Activated CD8-positive, alpha-beta memory T cell treated with anti-CD3 and anti-CD28 coated beads for 36 hours (primary cell): Measurements from ENCODE around the gene ZSCAN5A. TPM values are rescaled to one million over a fixed set of nuclear protein-coding genes. Genes with fewer than 3 reads are reported as not detected.
"Not testable (repeated sequence)": the region's sequence is repeated elsewhere in the genome, so short reads cannot be mapped to it uniquely, and the experiment has no call there.

Source experiments
- CTCF ChIA-PET: fragments of 350-600 bp; sonication (Branson Sonifier 250); formaldehyde crosslinking; loops from one replicate; lab custom pipeline; 2021; ENCODE audit warnings: antibody characterized with exemption; lab: Charles Lee
- POLR2A ChIA-PET: fragments of 350-600 bp; sonication (Branson Sonifier 250); formaldehyde crosslinking; loops from one replicate; lab custom pipeline; 2021; ENCODE audit warnings: antibody characterized with exemption; lab: Charles Lee
- total RNA-seq, 2 experiments: library from RNA; stranded (reverse); gene quantifications; one replicate each; pipeline ENCODE4 v1.2.3, GENCODE V29; 2021

ZSCAN5A gene
- total RNA-seq, 2 experiments from 2014 or later, result 10.3 to 11.7 TPM

DNA sequence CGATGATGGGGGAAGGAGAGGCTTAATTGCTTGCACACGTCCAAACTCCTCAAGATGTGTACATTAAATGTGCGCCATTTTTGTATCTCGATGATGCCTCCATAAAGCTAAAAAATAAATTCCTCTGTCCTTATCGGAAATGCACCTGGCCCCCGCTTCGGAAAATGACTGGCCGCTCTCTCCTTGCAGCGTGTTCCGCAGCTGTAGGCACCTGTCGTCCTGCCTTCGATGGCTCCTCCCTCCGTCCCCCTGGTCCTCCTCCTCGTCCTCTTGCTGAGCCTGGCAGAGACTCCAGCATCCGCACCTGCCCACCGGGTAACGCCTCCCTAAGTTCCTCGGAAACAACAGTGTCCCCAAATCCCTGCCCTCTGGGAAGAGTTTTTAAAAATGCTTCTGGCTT lies 137.8 kb downstream of the ZSCAN5A start:
- POLR2A ChIA-PET, result no interaction called here
- CTCF ChIA-PET, result no interaction called here

DNA sequence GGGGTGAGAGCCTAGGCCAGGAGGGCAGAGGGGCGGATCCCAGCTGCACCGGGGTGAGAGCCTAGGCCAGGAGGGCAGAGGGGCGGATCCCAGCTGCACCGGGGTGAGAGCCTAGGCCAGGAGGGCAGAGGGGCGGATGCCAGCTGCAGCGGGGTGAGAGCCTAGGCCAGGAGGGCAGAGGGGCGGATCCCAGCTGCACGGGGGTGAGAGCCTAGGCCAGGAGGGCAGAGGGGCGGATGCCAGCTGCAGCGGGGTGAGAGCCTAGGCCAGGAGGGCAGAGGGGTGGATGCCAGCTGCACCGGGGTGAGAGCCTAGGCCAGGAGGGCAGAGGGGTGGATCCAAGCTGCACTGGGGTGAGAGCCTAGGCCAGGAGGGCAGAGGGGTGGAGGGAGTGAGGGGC lies 138.3 kb downstream of the ZSCAN5A start:
- CTCF ChIA-PET, result interaction anchor here (0.9 to 1.5 kb wide), 3 partner anchors 12 to 172 kb away, joined by 3 to 4 read pairs (median 3); no protein-coding TSS in a partner anchor
- POLR2A ChIA-PET, result not testable (repeated sequence)

DNA sequence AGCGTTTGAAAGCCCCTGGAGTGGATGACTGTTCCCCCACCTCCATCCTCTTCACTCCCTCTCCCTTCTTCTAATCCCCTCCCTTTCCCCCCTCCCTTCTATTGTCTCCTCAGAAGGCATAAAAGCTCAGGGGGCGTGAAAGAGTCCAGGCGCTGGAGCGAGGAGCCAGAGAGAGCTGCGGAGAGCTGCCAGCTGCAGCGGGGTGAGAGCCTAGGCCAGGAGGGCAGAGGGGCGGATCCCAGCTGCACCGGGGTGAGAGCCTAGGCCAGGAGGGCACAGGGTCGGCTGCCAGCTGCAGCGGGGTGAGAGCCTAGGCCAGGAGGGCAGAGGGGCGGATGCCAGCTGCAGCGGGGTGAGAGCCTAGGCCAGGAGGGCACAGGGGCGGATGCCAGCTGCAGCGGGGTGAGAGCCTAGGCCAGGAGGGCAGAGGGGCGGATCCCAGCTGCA lies 138.8 kb downstream of the ZSCAN5A start, which contains the start of gene GALP:
TSS of gene GALP (plus strand) at position 148 of the 447 bp plus-strand sequence. CDS start 1,101 bp downstream, outside the sequence.
- POLR2A ChIA-PET, result not testable (repeated sequence)
- CTCF ChIA-PET, result interaction anchor here (0.9 to 1.5 kb wide), 3 partner anchors 12 to 173 kb away, joined by 3 to 4 read pairs (median 3); no protein-coding TSS in a partner anchor

DNA sequence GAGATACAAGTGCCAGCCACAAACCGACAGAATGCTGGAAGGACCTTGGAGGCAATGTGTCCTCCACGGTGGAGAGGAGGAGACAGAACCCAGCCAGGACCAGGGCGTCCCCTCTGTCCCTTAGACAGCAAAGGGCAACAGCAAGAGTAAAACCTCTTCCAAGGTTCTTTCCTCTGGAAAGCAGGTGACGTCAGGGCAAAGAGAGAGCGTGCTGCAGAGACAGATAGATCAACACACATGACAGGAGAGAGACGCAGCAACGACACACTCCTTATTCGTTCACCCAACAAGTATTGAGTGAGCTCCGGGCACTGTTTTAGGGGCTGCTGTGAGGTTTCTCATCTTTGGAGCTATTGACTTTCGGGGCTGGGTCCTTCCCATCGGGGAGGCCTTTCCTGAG lies 140.1 kb downstream of the ZSCAN5A start:
- POLR2A ChIA-PET, result no interaction called here

DNA sequence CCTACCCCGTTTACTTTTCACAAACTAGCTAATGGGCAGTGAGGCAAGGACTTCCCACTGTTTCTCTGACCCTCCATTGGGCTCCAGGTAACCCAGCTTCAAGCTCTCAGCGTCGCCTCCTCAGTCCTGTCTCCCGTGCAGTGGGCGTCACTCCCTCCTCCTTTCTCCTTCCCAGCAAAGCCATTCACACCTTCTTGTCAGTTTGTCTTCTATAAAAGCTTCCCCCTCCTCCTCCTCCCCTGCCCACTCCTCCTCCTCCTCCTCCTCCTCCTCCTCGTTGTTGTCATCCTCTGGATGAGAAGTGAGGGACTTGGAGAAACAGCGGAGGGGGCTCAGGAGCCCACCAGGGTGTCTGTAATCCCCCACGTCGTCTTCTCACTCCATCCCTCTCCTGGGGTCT lies 140.6 kb downstream of the ZSCAN5A start:
- POLR2A ChIA-PET, result no interaction called here
- CTCF ChIA-PET, result no interaction called here

More for the DNA sequence above, 140.1 kb downstream of the ZSCAN5A start:
- CTCF ChIA-PET, result no interaction called here

Other genes with a start within 250 kb of the ZSCAN5A start
- 10 to 100 TPM; 30.9 to 33.4 TPM for gene ZNF787, start 193.5 kb downstream of the ZSCAN5A start, total RNA-seq
- gene ZNF444, start 173.6 kb downstream of the ZSCAN5A start, total RNA-seq, result 10 to 100 TPM; 28.9 to 29.3 TPM
- gene GALP, start 138.8 kb downstream of the ZSCAN5A start, total RNA-seq, result not detected
- gene ZSCAN5B, start 117.1 kb downstream of the ZSCAN5A start, total RNA-seq, result not detected
- gene ZSCAN5C, start 112.6 kb downstream of the ZSCAN5A start, total RNA-seq, result not detected
- gene EDDM13, start 42.1 kb downstream of the ZSCAN5A start, total RNA-seq, result under 1 TPM; 0.42 to 0.72 TPM
- 1 to 10 TPM; 2.1 to 2.9 TPM for gene ZNF582, start 78.7 kb upstream of the ZSCAN5A start, total RNA-seq
- 1 to 10 TPM; 3.7 to 3.9 TPM for gene ZNF583, start 89.5 kb upstream of the ZSCAN5A start, total RNA-seq
- under 1 TPM; 0.50 to 0.78 TPM for gene ZNF667, start 162.5 kb upstream of the ZSCAN5A start, total RNA-seq
- under 1 TPM; 0.40 to 0.78 TPM for gene ZNF471, start 193.0 kb upstream of the ZSCAN5A start, total RNA-seq
- 1 to 10 TPM; 2.5 to 2.9 TPM for gene ZFP28, start 224.1 kb upstream of the ZSCAN5A start, total RNA-seq